ENCODE results near the gene FGD2.
A peak's percentile ranks its signal among the peaks of the same experiment; 100 is the strongest.
"Not testable (repeated sequence)": the region's sequence is repeated elsewhere in the genome, so short reads cannot be mapped to it uniquely, and the experiment has no call there.

The FGD2 gene

DNA sequence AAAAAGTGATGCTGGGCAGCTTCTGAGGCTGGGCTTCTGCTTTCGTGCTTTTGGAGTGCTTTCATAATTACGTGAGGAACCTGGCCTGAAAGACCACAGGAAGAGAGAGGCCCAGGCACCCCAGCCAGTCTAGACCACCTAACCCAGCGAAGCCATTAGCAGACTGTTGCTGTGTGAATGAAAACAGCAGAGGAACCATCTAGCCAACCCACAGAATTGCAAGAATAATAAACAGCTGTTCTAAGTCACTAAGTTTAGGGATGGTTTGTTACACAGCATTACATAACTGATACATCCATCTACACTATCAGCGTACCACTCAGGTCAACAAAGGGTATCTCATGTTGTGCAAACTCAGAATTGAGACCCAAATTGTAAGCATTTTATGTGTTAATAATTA is 34.5 kb downstream of the FGD2 start:
- DNase-seq, result no peak

DNA sequence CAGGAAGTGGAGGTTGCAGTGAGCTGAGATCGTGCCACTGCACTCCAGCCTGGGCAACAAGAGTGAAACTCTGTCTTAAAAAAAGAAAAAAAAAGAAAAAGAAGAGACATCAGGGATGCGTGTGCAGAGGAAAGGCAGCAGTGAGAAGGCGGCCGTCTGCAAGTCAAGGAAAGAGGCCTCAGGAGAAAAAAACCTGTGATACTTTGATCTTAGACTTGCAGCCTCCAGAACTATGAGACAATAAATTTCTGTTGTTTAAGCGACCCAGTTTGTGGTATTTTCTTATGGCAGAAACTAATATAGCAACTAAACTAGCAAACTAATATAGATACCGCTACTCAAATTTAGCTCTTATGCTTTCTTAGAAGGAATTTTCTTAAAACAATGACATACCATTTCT is 36.1 kb downstream of the FGD2 start:
- no peak for DNase-seq

- no peak for DNase-seq
These were observed 36.7 kb downstream of the FGD2 start for GRCh38 chr6:37042150-37042549.

- not testable (repeated sequence) for DNase-seq
These were observed 37.6 kb downstream of the FGD2 start for GRCh38 chr6:37043091-37043490.

DNA sequence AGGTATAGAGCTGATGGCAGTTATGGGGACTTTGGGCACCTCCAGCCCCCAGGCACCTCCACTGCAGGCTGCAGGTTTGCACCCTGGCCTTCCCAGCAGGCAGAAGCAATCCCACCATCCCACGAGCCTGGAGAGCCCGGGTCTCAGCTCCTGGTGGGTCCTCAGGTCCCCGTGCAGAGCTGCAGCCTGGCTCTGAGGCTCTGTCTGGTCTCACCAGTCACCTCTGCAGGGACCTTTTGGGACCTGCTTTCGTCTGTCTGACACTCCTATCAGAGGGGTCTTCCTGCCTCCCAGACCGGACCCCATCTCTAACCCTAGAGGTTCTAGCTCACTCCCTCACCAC is 41.9 kb downstream of the FGD2 start:
- DNase-seq, result no peak

DNA sequence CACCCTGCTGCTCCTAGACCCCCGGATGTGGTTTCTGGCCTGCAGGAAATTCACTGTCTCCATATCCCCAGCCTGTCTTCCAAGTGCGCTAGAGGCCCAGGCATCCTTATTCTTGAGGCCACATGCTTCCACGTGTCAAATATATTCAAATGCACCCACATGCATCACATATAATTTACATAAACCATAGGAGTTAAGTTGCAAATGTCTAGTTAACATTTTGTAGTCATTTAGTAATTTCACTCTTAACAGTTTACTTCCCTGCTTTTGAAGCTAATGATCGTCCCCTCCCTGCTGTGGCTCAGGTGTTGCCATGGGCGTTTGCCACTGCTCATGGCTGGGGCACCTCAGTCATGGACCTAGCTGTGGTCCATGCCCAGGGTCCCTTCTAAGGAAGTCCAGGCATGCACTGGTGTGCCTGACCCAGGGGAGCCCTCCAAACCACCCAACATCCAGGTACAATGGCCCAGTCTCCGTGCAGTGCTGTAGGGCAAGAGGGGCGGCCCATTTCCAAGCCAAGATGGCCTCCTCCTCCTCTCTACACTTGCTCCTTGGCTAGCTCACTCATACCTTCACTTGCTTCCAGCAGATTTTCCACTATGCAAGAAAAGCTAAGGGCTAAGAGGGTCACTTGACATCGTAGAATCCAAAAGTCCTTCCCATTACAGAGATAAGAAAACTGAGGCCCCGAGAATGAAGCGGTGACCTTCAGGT is 42.4 kb downstream of the FGD2 start:
- no peak for DNase-seq

GRCh38 chr6:37048403-37048850 is 43.0 kb downstream of the FGD2 start:
- no peak for DNase-seq

GRCh38 chr6:37048851-37049757 is 43.6 kb downstream of the FGD2 start:
- no peak for DNase-seq

DNA sequence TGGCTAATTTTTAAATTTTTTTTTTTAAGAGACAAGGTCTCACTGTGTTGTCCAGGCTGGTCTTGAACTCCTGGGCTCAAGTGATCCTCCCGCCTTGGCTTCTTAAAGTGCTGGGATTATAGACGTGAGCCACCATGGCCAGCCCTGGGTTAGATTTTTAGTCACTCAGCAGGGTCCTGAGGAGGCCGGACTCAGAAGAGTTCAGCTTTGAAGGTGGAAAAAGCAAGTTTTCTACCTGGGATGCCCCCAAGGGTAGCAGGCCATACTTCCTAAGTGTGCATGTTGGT is 44.2 kb downstream of the FGD2 start:
- DNase-seq, result no peak

- no peak for DNase-seq
These were observed 44.8 kb downstream of the FGD2 start for GRCh38 chr6:37050045-37050853.

- no peak for DNase-seq
These were observed 45.3 kb downstream of the FGD2 start for GRCh38 chr6:37050854-37051137.

DNA sequence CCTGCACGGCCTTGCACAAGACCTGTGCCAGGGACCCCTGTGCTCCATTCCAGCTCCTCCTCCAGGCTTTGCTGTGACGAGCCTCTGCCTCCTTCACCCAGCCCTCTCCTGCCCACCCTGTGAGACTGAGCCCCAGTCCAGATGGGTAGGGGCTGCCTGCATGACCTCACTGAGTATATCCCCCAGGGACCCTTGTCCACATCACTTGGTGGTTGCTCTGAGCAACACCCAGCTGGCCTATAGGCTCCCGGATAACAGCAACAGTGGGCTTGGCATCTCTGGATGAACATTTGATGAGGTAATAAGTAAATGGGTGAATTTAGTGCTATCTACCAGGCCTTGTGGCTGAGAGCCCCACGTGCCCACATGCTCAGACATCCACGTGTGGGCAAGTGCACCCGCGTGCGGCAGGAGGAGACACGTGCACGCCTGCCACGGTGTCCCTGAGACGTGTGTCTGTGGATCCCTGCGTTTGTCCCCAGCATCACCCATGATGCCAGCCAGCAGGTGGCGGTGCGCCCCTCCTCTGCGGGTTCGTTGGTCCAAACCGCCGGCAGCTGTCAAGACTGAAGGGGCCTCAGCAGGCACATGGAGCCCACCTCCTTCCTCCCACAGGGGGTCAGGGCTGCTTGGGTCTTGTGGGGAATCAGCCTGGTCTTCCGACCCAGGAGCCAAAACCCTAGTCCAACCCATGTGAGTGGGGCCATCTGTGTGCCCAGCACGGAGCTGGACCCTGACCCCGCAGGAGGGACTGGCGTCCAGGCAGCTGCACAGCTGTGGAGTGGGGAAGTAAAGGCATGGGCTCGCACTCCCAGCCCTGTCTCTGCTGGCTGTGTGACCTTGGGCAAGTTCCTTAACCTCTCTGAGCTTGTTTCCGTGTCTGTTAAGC is 45.9 kb downstream of the FGD2 start:
- peak; percentile 79 for DNase-seq

DNA sequence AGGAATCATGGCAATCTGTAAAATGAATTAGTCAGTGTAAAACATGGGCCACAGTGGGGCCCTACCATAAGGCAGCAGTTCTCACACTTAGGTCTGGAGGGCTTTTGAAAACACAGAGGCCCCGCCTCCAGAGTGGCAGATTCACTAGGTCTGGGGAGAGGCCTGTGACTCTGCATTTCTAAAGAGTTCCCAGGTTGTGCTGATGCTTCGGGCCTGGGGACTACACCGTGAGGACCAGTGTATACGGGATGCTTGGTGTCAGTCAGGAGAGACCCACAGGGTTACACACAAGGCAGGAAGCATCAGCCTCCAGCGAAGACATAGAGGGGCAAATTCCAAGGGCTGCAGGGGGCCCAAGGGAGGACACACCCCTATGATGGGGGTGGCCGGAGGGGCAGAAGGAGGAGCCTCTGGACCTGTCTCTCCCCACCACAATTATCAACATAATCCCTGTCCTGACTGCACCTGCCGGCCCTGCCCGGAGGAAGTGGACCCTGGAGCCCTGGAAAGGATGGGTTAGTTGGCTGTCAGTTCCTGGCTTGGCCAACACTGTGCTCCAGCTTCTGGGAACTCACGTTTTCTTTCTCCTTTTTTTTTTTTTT is 46.7 kb downstream of the FGD2 start:
- DNase-seq, result no peak

- DNase-seq, result no peak
These were observed 48.2 kb downstream of the FGD2 start for GRCh38 chr6:37053683-37054082.

DNA sequence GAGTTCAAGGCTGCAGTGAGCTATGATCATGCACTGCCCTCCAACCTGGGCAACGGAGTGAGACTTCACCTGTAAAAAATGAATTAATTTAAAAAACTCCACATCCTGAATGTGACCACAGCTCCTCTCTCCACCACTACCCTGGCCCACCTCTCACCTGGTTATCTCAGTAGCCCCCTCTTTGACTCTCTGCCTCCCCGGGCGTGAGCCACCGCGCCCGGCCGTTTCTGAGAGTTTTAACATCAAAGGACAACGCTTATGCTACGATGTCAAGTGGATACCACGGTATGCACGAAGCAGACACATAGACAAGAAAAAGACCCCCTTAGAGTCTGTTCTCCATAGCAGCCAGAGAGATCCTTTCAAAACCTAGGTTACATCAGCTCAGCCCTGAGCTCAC is 48.7 kb downstream of the FGD2 start:
- no peak for DNase-seq

DNA sequence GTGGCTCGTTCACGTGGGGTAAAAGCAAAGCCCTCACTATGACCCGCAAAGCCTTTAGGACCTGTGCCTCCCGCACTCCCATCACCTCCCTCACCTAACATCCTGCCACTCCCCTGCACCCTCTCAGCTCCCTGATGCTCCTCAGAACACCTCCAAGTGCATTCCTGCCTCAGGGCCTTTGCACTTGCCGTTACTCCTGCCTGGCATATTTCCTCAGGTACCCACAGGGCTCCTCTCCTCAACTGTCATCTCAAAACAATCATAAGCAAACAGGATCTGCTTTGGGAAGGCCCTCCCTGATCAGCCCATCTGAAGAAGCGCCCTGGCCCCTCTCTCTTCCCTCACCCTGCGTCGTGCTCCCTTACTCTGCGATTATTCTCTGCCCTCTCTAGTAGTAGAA is 49.1 kb downstream of the FGD2 start:
- no peak for DNase-seq

GRCh38 chr6:37056112-37056403 is 50.6 kb downstream of the FGD2 start:
- DNase-seq, result no peak

DNA sequence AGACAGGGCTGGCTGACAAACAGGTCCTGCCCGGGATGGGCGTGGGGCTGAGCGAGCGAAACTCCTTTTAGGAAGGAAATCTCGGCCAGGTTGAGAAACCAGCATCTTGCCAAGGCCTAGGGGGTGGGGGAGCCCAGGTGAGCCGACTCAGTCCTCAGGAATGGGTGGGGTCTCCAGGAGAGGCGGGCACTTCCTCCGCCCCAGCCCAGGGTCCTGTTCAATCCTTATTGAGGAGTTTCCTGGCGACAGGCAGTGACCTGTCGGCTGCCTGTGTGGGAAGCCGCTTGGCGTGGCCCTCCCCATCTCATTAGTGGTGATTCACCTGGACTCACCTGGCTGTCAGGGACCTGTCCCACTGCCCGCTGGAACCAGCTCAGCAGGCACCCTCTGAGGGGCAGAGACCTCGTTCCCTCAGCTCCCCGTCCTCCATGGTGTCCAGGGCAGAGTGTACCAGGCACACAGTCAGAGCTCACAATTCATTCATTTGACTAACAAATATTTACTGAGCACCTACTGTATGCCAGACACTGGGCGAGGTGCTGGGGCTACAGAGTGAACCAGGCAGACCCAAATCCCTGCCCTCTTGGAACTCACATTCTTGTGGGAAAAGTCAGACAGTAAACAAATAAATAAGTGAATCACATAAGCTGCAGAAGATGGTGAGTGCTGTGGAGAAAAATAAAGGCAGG is 51.1 kb downstream of the FGD2 start:
- DNase-seq, result no peak

DNA sequence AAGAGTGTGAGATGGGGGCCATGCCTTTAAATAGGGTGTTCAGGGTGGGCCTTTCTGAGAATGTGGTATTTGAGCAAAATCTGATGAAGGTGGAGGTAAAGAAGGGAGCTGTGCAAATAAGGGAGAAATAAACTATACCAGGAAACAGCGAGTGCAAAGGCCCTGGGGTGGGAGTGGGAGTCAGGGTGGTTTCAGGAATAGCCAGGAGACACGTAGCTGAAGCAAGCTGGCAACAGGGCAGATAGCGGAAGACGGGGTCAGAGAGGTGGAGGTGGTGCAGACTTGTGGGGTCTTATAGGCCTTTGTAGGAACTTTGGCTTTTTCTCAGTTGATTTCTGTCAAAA is 51.6 kb downstream of the FGD2 start:
- DNase-seq, result no peak

- no peak for DNase-seq
These were observed 52.2 kb downstream of the FGD2 start for GRCh38 chr6:37057678-37058077.

GRCh38 chr6:37058084-37058586 is 52.7 kb downstream of the FGD2 start:
- no peak for DNase-seq

GRCh38 chr6:37058984-37059343 is 53.5 kb downstream of the FGD2 start:
- not testable (repeated sequence) for DNase-seq

Data from right kidney (tissue), 1 donor.